Motor neuron (in vitro differentiated cells): Measurements from ENCODE around the gene RASD1. TPM values are rescaled to one million over a fixed set of nuclear protein-coding genes. Genes with fewer than 3 reads are reported as not detected.
"Not testable (repeated sequence)": the region's sequence is repeated elsewhere in the genome, so short reads cannot be mapped to it uniquely, and the experiment has no call there.

ENCODE experiments used
- ATAC-seq, 8 experiments: fragments of 200-7000 bp; cut with Tn5 transposase; replicated peaks in 6 of 8; 2 replicates each; pipeline ENCODE4 v1.8.0; 2021; ENCODE audit warnings: mild to moderate bottlenecking in 8 of 8, moderate library complexity in 8 of 8
- H3K27ac ChIP-seq, 2 donors: fragments of 250-450 bp; sonication (Bioruptor Pico); 2 replicates each; pipeline ENCODE4 v1.9.0; 2021; ENCODE audit warnings: antibody characterized with exemption in 2 of 2, mild to moderate bottlenecking in 2 of 2, moderate library complexity in 1 of 2
- H3K4me1 ChIP-seq, 2 donors: fragments of 250-450 bp; sonication (Bioruptor Pico); replicated peaks in 1 of 2; 2 replicates each; pipeline ENCODE4 v1.6.1; 2021; ENCODE audit warnings: antibody characterized with exemption in 2 of 2, mild to moderate bottlenecking in 2 of 2, moderate library complexity in 1 of 2
- H3K4me3 ChIP-seq, 5 donors: fragments of 250-450 bp; sonication (Bioruptor Pico); 2 replicates each; pipeline ENCODE4 v1.9.0; 2021; ENCODE audit warnings: antibody characterized with exemption in 5 of 5, mild to moderate bottlenecking in 5 of 5, moderate library complexity in 4 of 5
- WGBS, 10 experiments: fragments of 450-650 bp; shearing (Covaris generic); methylation state at CpG; one replicate each; pipeline ENCODE4 v1.0.0; 2022; 5-methylcytosine and 5-hydroxymethylcytosine counted together
- in situ Hi-C, 9 experiments: fragments of 400-800 bp; cut with MboI; loops; one replicate each; pipeline ENCODE4 v1.15.0; 2021; ENCODE audit warnings: low sequenced_read_pairs in 9 of 9, low pct_unique_long_range_greater_than_20kb in 2 of 9; ENCODE audit not compliant: unreplicated experiment in 9 of 9
- total RNA-seq, 8 experiments: library from RNA; unstranded; fragments of 300-600 nt; gene quantifications; 2 replicates each; pipeline versions ENCODE4 v1.2.3 to v1.2.4, GENCODE V29; 2022

Gene RASD1
- total RNA-seq, 8 experiments from 2014 or later = 0.46 to 37.1 (median 6.7) TPM

GRCh38 chr17:17495536-17496188 lies 533 bp downstream of the RASD1 start:
- H3K27ac ChIP-seq = peak overlapping the region; percentile 22 to 80
- in situ Hi-C loops = loop anchor here in 1 of 9 experiments (10.0 to 25.0 kb wide), 2 partner anchors 141 to 142 kb away; no protein-coding TSS in a partner anchor

GRCh38 chr17:17494870-17495535 lies 1.2 kb downstream of the RASD1 start:
- peak overlapping the region; percentile 38 to 55 (median 45) for H3K4me3 ChIP-seq
- WGBS, 10 experiments = 0 to 13% (median 1%) methylated on average over 1 to 20 of the region's 71 CpGs; no CpG with 5 or more reads in 7 of the 10 experiments
- peak in 7 of 8 experiments; percentile 0 to 21 (median 16) for ATAC-seq
- peak overlapping the region in 1 of 2 donors; percentile 25 for H3K27ac ChIP-seq
- in situ Hi-C loops = loop anchor here in 1 of 9 experiments (10.0 to 25.0 kb wide), 2 partner anchors 140 to 142 kb away; no protein-coding TSS in a partner anchor
- peaks cover 10 to 11% of the 10 kb centered on the region in 2 donors for H3K4me1 ChIP-seq

More at GRCh38 chr17:17495536-17496188, 533 bp downstream of the RASD1 start:
- peak in 1 of 8 experiments; percentile 2 for ATAC-seq
- 0 to 6% (median 4%) methylated on average over 5 to 18 of the region's 65 CpGs; no CpG with 5 or more reads in 7 of the 10 experiments for WGBS, 10 experiments
- Histone ChIP-seq H3K4me1 (peaks cover 10 to 11% of the 10 kb centered on the region in 2 donors), H3K4me3 (peak overlapping the region; percentile 38 to 55 (median 45))

- in situ Hi-C loops = loop anchor here in 1 of 9 experiments (10.0 to 25.0 kb wide), 2 partner anchors 140 to 143 kb away; no protein-coding TSS in a partner anchor
- peaks cover 6 to 11% of the 10 kb centered on the region in 2 donors for H3K4me1 ChIP-seq
- peak overlapping the region; percentile 38 to 55 (median 45) for H3K4me3 ChIP-seq
- ATAC-seq = no peak
- H3K27ac ChIP-seq = peak overlapping the region in 1 of 2 donors; percentile 25
- WGBS, 10 experiments = 0 to 33% (median 22%) methylated on average over 1 to 10 of the region's 14 CpGs; no CpG with 5 or more reads in 4 of the 10 experiments
Observed at GRCh38 chr17:17494499-17494869, 1.7 kb downstream of the RASD1 start.

DNA sequence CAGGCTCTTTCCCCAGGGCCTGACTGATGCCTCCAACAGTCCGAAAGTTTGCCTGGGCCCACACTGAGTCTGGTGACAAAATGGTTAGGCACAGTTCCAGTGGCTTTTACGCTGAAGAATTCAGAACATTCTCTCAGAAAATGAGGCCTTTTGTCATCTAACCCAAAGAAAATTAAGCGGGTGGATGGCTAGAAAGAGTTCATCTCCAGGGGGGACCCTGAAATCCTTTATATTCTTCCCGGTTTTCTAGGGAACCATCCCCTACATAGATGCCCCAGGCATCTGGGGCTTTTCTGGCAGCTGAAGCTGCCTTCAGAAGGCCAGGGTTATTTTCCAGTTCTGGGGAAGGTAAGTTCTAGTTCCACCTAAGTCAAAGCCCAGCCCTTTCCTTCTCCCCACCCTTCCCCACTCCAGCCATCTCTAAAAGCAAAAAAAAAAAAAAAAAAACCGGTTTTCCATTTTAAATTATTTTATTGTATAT lies 2.2 kb downstream of the RASD1 start:
- ATAC-seq = no peak
- H3K27ac ChIP-seq = no peak overlapping the region

DNA sequence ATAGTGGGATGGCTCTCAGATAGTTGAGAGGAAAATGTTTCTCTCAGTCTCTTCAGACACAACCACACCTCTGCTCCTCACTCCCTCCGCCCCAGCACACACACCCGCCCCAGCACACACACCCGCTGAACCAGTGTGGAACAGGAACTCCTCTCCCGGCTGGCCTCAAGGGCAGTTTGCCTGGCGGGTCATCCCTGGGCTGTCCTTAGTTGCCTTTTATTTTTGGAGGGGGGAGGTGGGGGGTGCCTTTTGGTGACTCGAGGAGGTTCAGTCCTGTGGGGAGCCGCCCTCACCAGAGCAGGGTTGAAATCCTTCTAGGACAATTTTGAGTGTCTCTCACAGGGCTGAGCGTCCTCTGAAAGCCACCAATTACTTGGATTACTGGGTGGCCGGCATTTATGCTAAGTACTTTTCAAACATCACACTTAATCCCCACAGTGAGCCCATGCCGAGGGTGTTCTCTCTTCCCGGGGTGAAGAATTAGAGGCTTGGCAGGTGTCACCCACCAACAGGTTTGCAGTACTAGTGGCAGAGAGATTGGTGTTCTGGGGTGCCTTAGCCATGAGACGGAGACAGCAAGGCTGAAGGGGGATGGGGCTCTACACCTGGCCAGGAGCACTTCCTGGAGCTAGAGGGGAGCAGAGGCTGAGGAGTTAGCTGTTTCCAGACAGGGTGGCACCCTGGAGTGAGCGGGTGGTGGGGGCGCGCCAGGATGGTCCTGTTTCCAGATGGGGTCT lies 2.8 kb downstream of the RASD1 start:
- Histone ChIP-seq H3K4me3 (no peak overlapping the region), H3K27ac (no peak overlapping the region), H3K4me1 (peaks cover 6 to 11% of the 10 kb centered on the region in 2 donors)
- peak in 2 of 8 experiments; percentile 3 to 17 for ATAC-seq
- in situ Hi-C loops = loop anchor here in 1 of 9 experiments (10.0 to 25.0 kb wide), 2 partner anchors 139 to 144 kb away; no protein-coding TSS in a partner anchor
- WGBS, 10 experiments = 60 to 100% (median 83%) methylated on average over 1 to 3 of the region's 15 CpGs; no CpG with 5 or more reads in 6 of the 10 experiments

More for the DNA sequence above, 2.2 kb downstream of the RASD1 start:
- in situ Hi-C loops = loop anchor here in 1 of 9 experiments (10.0 to 25.0 kb wide), 2 partner anchors 139 to 143 kb away; no protein-coding TSS in a partner anchor
- 15 to 80% (median 32%) methylated on average over 1 to 3 of the region's 5 CpGs; no CpG with 5 or more reads in 2 of the 10 experiments for WGBS, 10 experiments
- H3K4me3 ChIP-seq = no peak overlapping the region
- H3K4me1 ChIP-seq = peaks cover 6 to 11% of the 10 kb centered on the region in 2 donors

- Histone ChIP-seq H3K27ac (no peak overlapping the region), H3K4me3 (no peak overlapping the region), H3K4me1 (peaks cover 6 to 11% of the 10 kb centered on the region in 2 donors)
- ATAC-seq = no peak
- 40 to 100% (median 93%) methylated on average over 1 to 9 of the region's 9 CpGs; no CpG with 5 or more reads in 2 of the 10 experiments for WGBS, 10 experiments
- in situ Hi-C loops = loop anchor here in 1 of 9 experiments (10.0 to 25.0 kb wide), 2 partner anchors 138 to 145 kb away; no protein-coding TSS in a partner anchor
Observed at GRCh38 chr17:17492571-17492970, 3.6 kb downstream of the RASD1 start.

DNA sequence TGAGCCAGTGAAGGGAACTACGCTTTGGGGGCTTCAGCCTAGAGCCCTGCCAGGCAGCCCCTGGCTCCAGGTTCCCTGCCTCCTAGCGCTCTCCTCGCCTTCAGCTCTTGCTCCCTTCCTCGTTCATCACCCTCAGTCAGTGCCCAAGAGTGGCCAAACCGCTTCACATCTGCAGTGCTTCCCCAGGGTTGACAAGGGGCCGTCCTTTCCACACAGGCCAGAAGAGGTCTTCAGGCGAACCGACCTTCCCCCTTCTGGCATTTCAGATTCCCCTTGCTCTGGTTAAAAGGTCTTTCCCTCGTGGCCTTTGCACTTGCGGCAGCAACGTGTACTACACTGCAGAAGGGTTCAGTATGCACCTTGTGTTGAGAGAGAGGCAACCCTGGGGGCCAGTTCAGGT lies 4.1 kb downstream of the RASD1 start:
- ATAC-seq = no peak
- no peak overlapping the region for H3K27ac ChIP-seq
- 58 to 100% (median 78%) methylated on average over 1 to 8 of the region's 11 CpGs; no CpG with 5 or more reads in 3 of the 10 experiments for WGBS, 10 experiments
- in situ Hi-C loops = loop anchor here in 1 of 9 experiments (10.0 to 25.0 kb wide), 2 partner anchors 137 to 145 kb away; no protein-coding TSS in a partner anchor
- no peak overlapping the region for H3K4me3 ChIP-seq
- peaks cover 6 to 9% of the 10 kb centered on the region in 2 donors for H3K4me1 ChIP-seq

DNA sequence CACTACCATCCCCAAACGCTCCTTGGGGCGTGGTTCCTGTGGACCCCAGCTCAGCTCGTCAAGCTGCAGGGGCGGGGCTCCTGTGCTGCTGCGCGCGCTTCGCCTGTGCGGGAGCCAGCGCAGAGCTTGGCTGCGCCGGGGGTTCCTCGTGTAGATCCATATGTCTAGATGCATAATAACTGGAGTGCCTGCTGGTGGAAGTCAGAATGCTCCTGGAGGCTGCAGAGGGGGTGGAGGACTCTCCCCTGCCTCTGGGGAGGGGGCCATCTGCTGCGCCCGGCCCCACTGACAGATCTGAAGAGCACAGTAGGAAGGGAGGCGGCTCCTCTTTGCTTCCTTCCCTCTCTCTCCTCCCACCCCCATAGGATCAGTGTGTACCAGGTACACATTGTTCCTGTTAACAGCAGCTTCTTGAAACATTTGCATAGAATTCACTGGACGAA lies 4.6 kb downstream of the RASD1 start:
- ATAC-seq = no peak
- Histone ChIP-seq H3K27ac (no peak overlapping the region), H3K4me3 (no peak overlapping the region), H3K4me1 (peaks cover 6 to 7% of the 10 kb centered on the region in 2 donors)
- WGBS, 10 experiments = 60 to 100% (median 91%) methylated on average over 1 to 11 of the region's 17 CpGs; no CpG with 5 or more reads in 6 of the 10 experiments
- in situ Hi-C loops = loop anchor here in 1 of 9 experiments (10.0 to 25.0 kb wide), 2 partner anchors 137 to 146 kb away; no protein-coding TSS in a partner anchor

DNA sequence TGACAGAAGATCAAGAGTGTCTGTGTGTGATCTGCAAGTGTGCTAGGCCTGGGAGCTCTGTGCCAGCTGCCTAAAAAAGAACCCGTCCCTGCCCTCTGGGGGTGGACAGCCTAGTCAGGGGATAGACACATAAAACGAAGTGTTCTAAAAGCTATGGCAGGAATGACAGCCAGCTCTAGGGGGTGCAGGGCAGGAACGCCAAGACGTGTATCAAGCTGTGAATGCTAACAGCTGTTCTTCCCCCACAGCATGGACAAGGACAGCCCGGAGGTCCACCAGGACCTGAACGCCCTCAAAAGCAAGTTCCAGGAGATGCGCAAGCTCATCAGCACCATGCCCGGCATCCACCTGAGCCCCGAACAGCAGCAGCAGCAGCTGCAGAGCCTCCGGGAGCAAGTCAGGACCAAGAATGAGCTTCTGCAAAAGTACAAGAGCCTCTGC lies 5.1 kb downstream of the RASD1 start:
- in situ Hi-C loops = loop anchor here in 1 of 9 experiments (10.0 to 25.0 kb wide), 2 partner anchors 136 to 146 kb away; no protein-coding TSS in a partner anchor
- Histone ChIP-seq H3K27ac (no peak overlapping the region), H3K4me1 (peaks cover 6 to 7% of the 10 kb centered on the region in 2 donors), H3K4me3 (no peak overlapping the region)
- 20 to 84% (median 80%) methylated on average over 1 to 6 of the region's 10 CpGs; no CpG with 5 or more reads in 3 of the 10 experiments for WGBS, 10 experiments
- no peak for ATAC-seq

- Histone ChIP-seq H3K27ac (no peak overlapping the region), H3K4me1 (no peaks in the 10 kb centered on the region), H3K4me3 (no peak overlapping the region)
- 80 to 100% (median 100%) methylated on average over 1 of the region's 2 CpGs; no CpG with 5 or more reads in 3 of the 10 experiments for WGBS, 10 experiments
- in situ Hi-C loops = loop anchor here in 1 of 9 experiments (25.0 kb wide), 1 partner anchor 149 kb away; no protein-coding TSS in a partner anchor
- no peak for ATAC-seq
Observed at GRCh38 chr17:17487998-17488397, 8.2 kb downstream of the RASD1 start.

DNA sequence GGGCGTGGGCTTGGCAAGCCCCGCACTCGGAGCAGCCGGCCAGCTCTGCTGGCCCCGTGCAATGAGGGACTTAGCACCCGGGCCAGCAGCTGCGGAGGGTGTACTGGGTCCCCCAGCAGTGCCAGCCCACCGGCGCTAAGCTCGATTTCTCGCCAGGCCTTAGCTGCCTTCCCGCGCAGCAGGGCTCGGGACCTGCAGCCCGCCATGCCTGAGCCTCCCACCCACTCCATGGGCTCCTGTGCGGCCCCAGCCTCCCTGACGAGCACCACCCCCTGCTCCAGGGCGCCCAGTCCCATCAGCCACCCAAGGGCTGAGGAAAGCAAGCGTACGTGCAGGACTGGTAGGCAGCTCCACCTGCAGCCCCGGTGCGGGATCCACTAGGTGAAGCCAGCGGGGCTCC lies 9.8 kb downstream of the RASD1 start:
- H3K4me1 ChIP-seq, H3K4me3 ChIP-seq, ATAC-seq, H3K27ac ChIP-seq: not testable (repeated sequence)
- in situ Hi-C loops = loop anchor here in 1 of 9 experiments (25.0 kb wide), 1 partner anchor 151 kb away; no protein-coding TSS in a partner anchor
- 100% methylated on average over 3 of the region's 23 CpGs; no CpG with 5 or more reads in 9 of the 10 experiments for WGBS, 10 experiments
